MCF 10A (cell line): ENCODE results near the gene DCTN3. TPM values are rescaled to one million over a fixed set of nuclear protein-coding genes. Genes with fewer than 3 reads are reported as not detected.

Source experiments
- Bru-seq: library from RNA; stranded (reverse); fragments of 400-500 nt; gene quantifications from one replicate; lab custom pipeline; 2021; lab: Mats Ljungman, UMichigan
- BruChase-seq, 2 experiments: library from RNA; stranded (reverse); fragments of 400-500 nt; gene quantifications; one replicate each; lab custom pipeline; 2021; lab: Mats Ljungman, UMichigan
- BruUV-seq: library from RNA; stranded (reverse); fragments of 400-500 nt; replicated peaks from 2 replicates; lab custom pipeline; 2021; lab: Mats Ljungman, UMichigan
- CTCF ChIA-PET: fragments of 300-600 bp; sonication (Branson Sonifier 250); formaldehyde crosslinking; extraction: SDS; loops from one replicate; lab custom pipeline; 2021; ENCODE audit warnings: antibody characterized with exemption, inconsistent platforms; lab: Yijun Ruan, JAX
- POLR2A ChIA-PET: fragments of 300-600, 350-650 bp; sonication (Branson Sonifier 250); formaldehyde crosslinking; extraction: SDS; loops from one replicate; lab custom pipeline; 2020; ENCODE audit warnings: antibody characterized with exemption, inconsistent platforms; lab: Yijun Ruan, JAX
- DNase-seq: peaks from one replicate; pipeline ENCODE4 v3.0.0-alpha.2; 2018; ENCODE audit not compliant: unreplicated experiment
- H3K27ac Mint-ChIP-seq: one replicate; pipeline ENCODE4 v1.8.0; 2022; ENCODE audit warnings: mild to moderate bottlenecking, low read depth, mixed read lengths; ENCODE audit not compliant: unreplicated experiment
- H3K27me3 Mint-ChIP-seq: one replicate; pipeline ENCODE4 v1.8.0; 2022; ENCODE audit warnings: mixed read lengths; ENCODE audit not compliant: insufficient read depth, unreplicated experiment
- H3K36me3 Mint-ChIP-seq: one replicate; pipeline ENCODE4 v1.8.0; 2022; ENCODE audit warnings: mild to moderate bottlenecking, moderate library complexity, mixed read lengths; ENCODE audit not compliant: insufficient read depth, unreplicated experiment
- H3K4me1 Mint-ChIP-seq: one replicate; pipeline ENCODE4 v1.8.0; 2022; ENCODE audit warnings: mixed read lengths; ENCODE audit not compliant: insufficient read depth, unreplicated experiment
- H3K4me3 Mint-ChIP-seq: one replicate; pipeline ENCODE4 v1.8.0; 2022; ENCODE audit warnings: mild to moderate bottlenecking, moderate library complexity, mixed read lengths; ENCODE audit not compliant: unreplicated experiment
- H3K9me3 Mint-ChIP-seq: one replicate; pipeline ENCODE4 v1.8.0; 2022; ENCODE audit warnings: mixed read lengths; ENCODE audit not compliant: unreplicated experiment
- intact Hi-C: fragments of 100-400 bp; cut with micrococcal nuclease; formaldehyde crosslinking; loops from 2 replicates; pipeline ENCODE4 v1.14.1; 2022
- long read RNA-seq: library from polyadenylated mRNA; stranded (forward); transcript quantifications from one replicate; pipeline ENCODE4 v2.0.0, GENCODE V29; 2022
- total RNA-seq: library from RNA; stranded (reverse); gene quantifications from 2 replicates; pipeline ENCODE4 v1.2.3, GENCODE V29; 2022
- TF ChIP-seq, protein P1 (sequence below): fragments of 200-600 bp; IDR thresholded peaks from one replicate; pipeline ENCODE4 v1.8.0; 2022; ENCODE audit warnings: antibody characterized with exemption, mild to moderate bottlenecking; ENCODE audit not compliant: unreplicated experiment

DCTN3 gene
- total RNA-seq (88.5 and 92.4 TPM in 2 replicates), Bru-seq, nascent RNA (percentile 72 among the genes with signal in this experiment), BruChase-seq, experiment 1, labeled RNA remaining after a 6-hour chase (percentile 73 among the genes with signal in this experiment), BruChase-seq, experiment 2, labeled RNA remaining after a 2-hour chase (percentile 64 among the genes with signal in this experiment)
- long read RNA-seq, transcript DCTN3-201 (7 exons, 808 nt) = major isoform, 73 of 85 reads
- long read RNA-seq, partial matches to known transcripts = 1 of 85 reads
- long read RNA-seq, other reads (novel, unspliced or antisense) = 6 of 85 reads

DNA sequence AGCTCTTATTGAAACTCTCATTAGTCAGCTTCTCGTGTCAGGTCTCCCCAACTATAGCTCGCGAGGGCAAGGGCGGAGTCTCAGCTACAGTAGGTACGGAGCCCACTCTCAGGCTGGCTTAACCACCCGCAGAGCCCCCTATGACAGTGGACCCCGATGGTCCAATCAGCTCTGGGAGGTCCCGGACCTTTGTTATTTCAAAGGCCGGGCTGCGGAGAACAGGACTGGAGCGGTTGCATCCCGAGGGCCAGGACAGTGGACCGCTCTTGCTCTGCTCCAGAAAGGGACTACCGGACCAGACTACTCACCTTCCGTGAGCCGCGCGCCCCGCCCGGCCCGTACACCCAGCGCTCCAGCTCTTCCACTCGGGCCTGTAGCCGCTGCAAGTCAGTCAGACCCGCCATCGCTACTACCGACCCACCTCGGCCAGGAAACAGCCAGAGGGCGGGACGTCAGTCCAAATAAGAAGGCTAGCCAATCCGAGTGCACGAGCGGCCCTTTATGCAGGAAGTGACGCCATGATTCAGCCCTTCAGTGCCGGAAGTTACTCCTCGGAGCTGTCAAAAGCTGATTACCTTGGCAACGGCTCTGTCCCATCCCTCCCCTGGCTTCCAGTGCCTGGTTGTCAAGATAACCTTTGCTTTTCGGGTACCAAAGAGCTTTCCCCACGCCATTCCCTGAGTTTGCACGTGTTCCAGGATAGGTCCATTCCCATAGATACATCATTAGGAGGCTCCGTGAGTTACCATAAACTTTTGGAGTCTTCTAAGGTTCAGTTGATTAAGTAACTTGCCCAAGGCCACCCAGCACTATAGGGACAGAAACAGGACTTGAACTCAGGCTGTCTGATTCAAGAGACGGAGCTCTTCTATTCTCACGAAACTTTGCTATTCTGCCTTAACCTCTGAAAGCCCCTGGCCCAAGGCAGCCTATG is at the start of gene DCTN3:
Gene DCTN3 (minus strand): TSS at position 435 of the 934 bp plus-strand sequence. CDS start 31 bp downstream, at position 404.
- no peaks in the 10 kb centered on the region for H3K27me3 Mint-ChIP-seq
- H3K4me1 Mint-ChIP-seq = peaks cover 14% of the 10 kb centered on the region
- no peaks in the 10 kb centered on the region for H3K9me3 Mint-ChIP-seq
- BruUV-seq = TSS peak; percentile 51
- peak; percentile 92 for DNase-seq
- TF ChIP-seq, protein P1, sequence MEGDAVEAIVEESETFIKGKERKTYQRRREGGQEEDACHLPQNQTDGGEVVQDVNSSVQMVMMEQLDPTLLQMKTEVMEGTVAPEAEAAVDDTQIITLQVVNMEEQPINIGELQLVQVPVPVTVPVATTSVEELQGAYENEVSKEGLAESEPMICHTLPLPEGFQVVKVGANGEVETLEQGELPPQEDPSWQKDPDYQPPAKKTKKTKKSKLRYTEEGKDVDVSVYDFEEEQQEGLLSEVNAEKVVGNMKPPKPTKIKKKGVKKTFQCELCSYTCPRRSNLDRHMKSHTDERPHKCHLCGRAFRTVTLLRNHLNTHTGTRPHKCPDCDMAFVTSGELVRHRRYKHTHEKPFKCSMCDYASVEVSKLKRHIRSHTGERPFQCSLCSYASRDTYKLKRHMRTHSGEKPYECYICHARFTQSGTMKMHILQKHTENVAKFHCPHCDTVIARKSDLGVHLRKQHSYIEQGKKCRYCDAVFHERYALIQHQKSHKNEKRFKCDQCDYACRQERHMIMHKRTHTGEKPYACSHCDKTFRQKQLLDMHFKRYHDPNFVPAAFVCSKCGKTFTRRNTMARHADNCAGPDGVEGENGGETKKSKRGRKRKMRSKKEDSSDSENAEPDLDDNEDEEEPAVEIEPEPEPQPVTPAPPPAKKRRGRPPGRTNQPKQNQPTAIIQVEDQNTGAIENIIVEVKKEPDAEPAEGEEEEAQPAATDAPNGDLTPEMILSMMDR = no peak
- H3K27ac Mint-ChIP-seq = peak within 1 kb of the TSS; percentile 74
- peak within 1 kb of the TSS; percentile 76 for H3K4me3 Mint-ChIP-seq
- peaks cover 8% of the 10 kb centered on the region for H3K36me3 Mint-ChIP-seq
- ChIA-PET CTCF (interaction anchor here (0.7 to 2.6 kb wide), 8 partner anchors 8 to 82 kb away, joined by 3 to 39 read pairs (median 4); partner anchors contain the start of genes GALT, RPP25L and SIGMAR1), POLR2A (interaction anchor here (0.7 to 2.3 kb wide), 15 partner anchors 9 to 541 kb away, joined by 3 to 32 read pairs (median 4); partner anchors contain the start of genes ARID3C, DNAI1, FAM219A and GALT)
- intact Hi-C loops = no loop called here

DNA sequence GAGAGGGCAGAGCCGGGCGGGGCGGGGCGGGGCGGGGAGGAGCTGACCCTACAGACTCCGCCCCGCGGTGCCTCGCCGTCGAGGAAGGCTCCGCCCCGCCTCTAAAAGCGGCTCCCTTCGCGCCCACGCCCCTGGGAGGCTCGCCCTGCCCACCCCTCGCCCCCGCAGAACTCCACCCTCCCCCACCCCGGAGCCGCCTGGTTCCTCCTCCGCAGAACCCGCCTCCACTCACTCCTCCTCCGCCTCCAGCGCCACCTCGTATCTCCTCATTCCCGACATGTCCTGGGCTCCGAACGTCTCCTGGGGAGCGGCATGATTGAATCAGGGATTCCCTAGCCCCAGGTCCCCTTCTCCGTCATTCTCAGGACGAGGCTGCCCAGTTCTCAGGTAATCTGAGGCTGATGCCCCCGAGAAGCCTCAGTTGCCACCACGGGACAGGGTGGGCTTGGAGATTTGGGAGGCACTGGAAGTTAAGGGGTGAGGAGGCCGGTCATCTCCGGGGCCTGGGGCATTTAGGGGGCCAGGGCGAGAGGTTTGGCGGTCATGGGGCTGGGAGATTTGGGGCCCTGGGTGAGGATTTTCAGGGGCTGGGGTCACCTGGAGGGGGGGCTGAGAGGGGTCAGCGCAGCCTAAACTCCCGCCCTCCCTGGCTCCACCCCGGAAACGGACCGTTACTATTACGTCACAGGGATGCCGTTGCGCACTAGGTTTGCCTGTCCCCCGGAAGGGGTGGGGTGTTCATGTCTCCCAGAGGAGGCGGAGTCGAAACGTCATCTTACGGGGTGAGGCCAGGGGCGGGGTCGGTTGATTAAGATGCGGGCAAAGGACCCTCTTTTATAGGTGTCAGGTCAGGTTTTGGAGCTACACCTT is 45.3 kb upstream of the DCTN3 start:
- Mint-ChIP-seq H3K27ac (peak overlapping the region; percentile 96), H3K9me3 (peaks cover 7% of the 10 kb centered on the region), H3K4me1 (peaks cover 17% of the 10 kb centered on the region), H3K27me3 (no peaks in the 10 kb centered on the region), H3K36me3 (peaks cover 21% of the 10 kb centered on the region), H3K4me3 (peak overlapping the region; percentile 92)
- DNase-seq = peak; percentile 94
- POLR2A ChIA-PET = interaction anchor here (0.6 to 2.7 kb wide), 8 partner anchors 14 to 53 kb away, joined by 3 to 11 read pairs (median 4); partner anchors contain the start of genes CCL21, GALT, IL11RA and SIGMAR1
- intact Hi-C loops = loop anchor here (2.0 kb wide), 1 partner anchor 19 kb away; the partner anchor contains the start of gene GALT
- CTCF ChIA-PET = interaction anchor here (0.6 to 1.5 kb wide), 5 partner anchors 17 to 146 kb away, joined by 3 to 5 read pairs (median 4); no protein-coding TSS in a partner anchor
- TSS peak; percentile 65 for BruUV-seq
- TF ChIP-seq, protein P1 = no peak

DNA sequence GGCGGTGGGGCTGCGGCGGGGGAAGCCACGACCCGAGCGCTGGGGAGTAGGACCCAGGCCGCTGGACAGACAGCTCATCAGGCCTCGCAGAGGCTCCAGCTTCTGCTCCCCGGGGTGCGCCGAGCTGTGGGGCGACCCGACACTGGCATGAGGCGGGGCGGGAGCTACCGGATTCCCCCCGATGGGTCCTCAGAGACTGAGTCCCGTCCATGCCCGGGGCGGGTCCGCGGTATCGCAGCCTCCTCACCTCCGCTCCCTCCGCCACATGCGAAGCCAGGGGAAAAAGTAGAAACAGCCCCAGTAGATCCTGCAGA is 44.7 kb upstream of the DCTN3 start:
- H3K4me1 Mint-ChIP-seq = peaks cover 17% of the 10 kb centered on the region
- ChIA-PET CTCF (interaction anchor here (0.9 to 1.5 kb wide), 4 partner anchors 12 to 31 kb away, joined by 3 to 5 read pairs (median 4); partner anchors contain the start of gene GALT), POLR2A (interaction anchor here (0.5 to 2.7 kb wide), 8 partner anchors 13 to 45 kb away, joined by 3 to 11 read pairs (median 4); partner anchors contain the start of genes CCL21, GALT, IL11RA and SIGMAR1)
- peak overlapping the region; percentile 92 for H3K4me3 Mint-ChIP-seq
- H3K27me3 Mint-ChIP-seq = no peaks in the 10 kb centered on the region
- peaks cover 21% of the 10 kb centered on the region for H3K36me3 Mint-ChIP-seq
- H3K27ac Mint-ChIP-seq = peak overlapping the region; percentile 96
- peaks cover 7% of the 10 kb centered on the region for H3K9me3 Mint-ChIP-seq
- intact Hi-C loops = loop anchor here (2.0 kb wide), 1 partner anchor 18 kb away; the partner anchor contains the start of gene GALT
- BruUV-seq = no TSS peak
- TF ChIP-seq, protein P1 = no peak
- no peak for DNase-seq
